DND-41 (cell line): ENCODE data around the gene LENG9.

Experiments
- EZH2 ChIP-seq: IDR thresholded peaks from 3 replicates; pipeline ENCODE4 v1.6.1; 2012; ENCODE audit warnings: borderline replicate concordance, low read depth, mild to moderate bottlenecking, moderate library complexity, low read length, inconsistent platforms; ENCODE audit not compliant: severe bottlenecking
- TF ChIP-seq, protein P1 (sequence below): IDR thresholded peaks from 2 replicates; pipeline ENCODE4 v1.5.1; 2012; ENCODE audit warnings: borderline replicate concordance, low read length, moderate library complexity, mild to moderate bottlenecking; ENCODE audit not compliant: poor library complexity, severe bottlenecking; ENCODE audit errors: extremely low read depth

GRCh38 chr19:54461613-54462012 is 2.0 kb downstream of the LENG9 start:
- TF ChIP-seq, protein P1, sequence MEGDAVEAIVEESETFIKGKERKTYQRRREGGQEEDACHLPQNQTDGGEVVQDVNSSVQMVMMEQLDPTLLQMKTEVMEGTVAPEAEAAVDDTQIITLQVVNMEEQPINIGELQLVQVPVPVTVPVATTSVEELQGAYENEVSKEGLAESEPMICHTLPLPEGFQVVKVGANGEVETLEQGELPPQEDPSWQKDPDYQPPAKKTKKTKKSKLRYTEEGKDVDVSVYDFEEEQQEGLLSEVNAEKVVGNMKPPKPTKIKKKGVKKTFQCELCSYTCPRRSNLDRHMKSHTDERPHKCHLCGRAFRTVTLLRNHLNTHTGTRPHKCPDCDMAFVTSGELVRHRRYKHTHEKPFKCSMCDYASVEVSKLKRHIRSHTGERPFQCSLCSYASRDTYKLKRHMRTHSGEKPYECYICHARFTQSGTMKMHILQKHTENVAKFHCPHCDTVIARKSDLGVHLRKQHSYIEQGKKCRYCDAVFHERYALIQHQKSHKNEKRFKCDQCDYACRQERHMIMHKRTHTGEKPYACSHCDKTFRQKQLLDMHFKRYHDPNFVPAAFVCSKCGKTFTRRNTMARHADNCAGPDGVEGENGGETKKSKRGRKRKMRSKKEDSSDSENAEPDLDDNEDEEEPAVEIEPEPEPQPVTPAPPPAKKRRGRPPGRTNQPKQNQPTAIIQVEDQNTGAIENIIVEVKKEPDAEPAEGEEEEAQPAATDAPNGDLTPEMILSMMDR: no peak
- TF ChIP-seq EZH2: no peak
